Measurements from ENCODE around the gene DCAF5.

DNA sequence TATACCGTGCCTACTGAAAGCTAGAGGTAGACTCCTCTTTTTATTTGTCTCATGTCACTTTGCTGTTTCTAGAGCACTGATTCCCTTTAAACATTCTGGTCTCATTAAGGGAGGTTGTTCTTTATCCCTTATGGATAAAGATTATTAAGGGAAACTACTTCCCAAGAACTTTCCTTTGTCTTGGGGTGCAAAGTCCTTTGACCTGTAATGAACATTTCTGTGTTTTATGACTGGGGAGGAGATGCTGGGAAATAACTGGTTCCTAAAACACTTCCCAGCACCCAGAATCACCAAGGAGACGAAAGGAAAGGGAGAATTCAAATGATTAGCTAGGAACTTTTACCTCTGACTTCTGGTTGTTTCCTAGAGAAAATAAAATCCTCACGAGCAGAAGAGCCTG, 110.6 kb downstream of the DCAF5 start:
- TF ChIP-seq CTCF (IDR thresholded peaks at IDR 0.05) (no peak), POLR2A (IDR thresholded peaks at IDR 0.05; ENCODE audit: low read depth) (no peak)

All from esophagus muscularis mucosa (tissue), 3 donors.